H1 (cell line): ENCODE results near the gene TMEM108. TPM values are rescaled to one million over a fixed set of nuclear protein-coding genes. Genes with fewer than 3 reads are reported as not detected.

Experiments
- RBBP5 ChIP-seq: IDR thresholded peaks from 2 replicates; pipeline ENCODE4 v1.7.1; 2012; ENCODE audit warnings: low read depth, mild to moderate bottlenecking, inconsistent platforms, low read length, moderate library complexity, borderline replicate concordance
- RNF2 ChIP-seq: fragments of 200-900, 300-1000 bp; sonication (generic); IDR thresholded peaks from 2 replicates; pipeline ENCODE4 v1.7.1; 2016; ENCODE audit warnings: borderline replicate concordance, low read depth, mild to moderate bottlenecking, antibody characterized with exemption, low read length; ENCODE audit not compliant: poor library complexity, severe bottlenecking; ENCODE audit errors: missing control alignments
- SAP30 ChIP-seq: fragments of 300-600 bp; sonication (generic); IDR thresholded peaks from 2 replicates; pipeline ENCODE4 v1.7.1; 2012; ENCODE audit warnings: low read length, moderate library complexity, mild to moderate bottlenecking, inconsistent platforms; ENCODE audit not compliant: insufficient read depth, insufficient replicate concordance
- SP2 ChIP-seq: IDR thresholded peaks from 2 replicates; pipeline ENCODE4 v1.6.1; 2012; ENCODE audit warnings: mild to moderate bottlenecking, low read length, inconsistent platforms
- SP4 ChIP-seq: IDR thresholded peaks from 2 replicates; pipeline ENCODE4 v1.6.1; 2012; ENCODE audit warnings: low read length, inconsistent platforms
- TAF7 ChIP-seq: optimal IDR thresholded peaks from 2 replicates; pipeline ENCODE3; 2011; ENCODE audit warnings: low read depth, mild to moderate bottlenecking, inconsistent platforms, low read length, moderate library complexity, borderline replicate concordance
- polyA plus RNA-seq, 7 experiments: library from polyadenylated mRNA; depleted of rRNA in 3 of 7; stranded (reverse) in 5 of 7; unstranded in 2 of 7; fragments of >200 nt in 5 of 7; fragments of 200-250 nt in 2 of 7; gene quantifications; 1 replicate in 5 of 7; 2 replicates in 1 of 7; 4 replicates in 1 of 7; pipeline versions ENCODE4 v1.2.1 to v1.2.3, GENCODE V29; 2011 to 2013; ENCODE audit warnings: missing spikeins in 2 of 7, mixed read lengths in 2 of 7
- total RNA-seq: library from RNA; stranded (reverse); fragmentation: NEBNext Ultra II Directional; extraction: Animal tissue kit (Norgen Biotek cat#: 25700); gene quantifications from 2 replicates; pipeline ENCODE4 v1.2.1, GENCODE V29; 2021

The TMEM108 gene
- total and polyA plus RNA-seq, 2 of the 8 experiments (the other 6 are each of a cell fraction or from before 2014, with no cell fraction given): 14.3 to 16.2 TPM

DNA sequence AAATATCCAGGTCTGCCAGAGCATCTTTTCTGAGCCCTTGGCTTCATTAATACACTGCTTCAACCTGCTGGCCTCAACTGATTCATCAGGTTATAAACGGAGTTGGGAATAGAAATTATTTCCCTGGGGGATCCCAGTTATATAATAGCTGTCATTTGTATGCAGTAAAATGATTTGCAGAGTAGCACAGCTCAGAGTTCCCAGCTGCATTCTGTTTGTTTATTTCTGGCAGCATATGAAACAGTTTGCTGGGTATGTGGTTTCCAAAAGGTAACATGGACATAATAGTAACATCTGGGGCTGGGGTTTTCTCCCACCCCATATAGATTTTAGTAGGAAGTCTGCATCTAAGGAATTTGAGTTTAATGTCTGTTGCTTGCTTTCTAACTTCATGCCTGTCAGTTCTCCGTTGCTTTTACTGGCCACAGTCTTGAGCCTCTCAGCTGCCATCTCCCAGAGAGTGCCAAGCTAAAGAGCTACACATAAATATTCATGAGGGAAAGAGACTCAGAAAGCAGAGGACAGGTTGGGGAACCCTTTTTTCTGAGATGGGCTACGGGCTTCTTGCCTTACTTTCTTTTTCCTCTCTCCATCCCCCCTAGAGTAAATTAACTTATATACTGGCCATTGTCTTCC lies 124.6 kb downstream of the TMEM108 start (continued):
- TF ChIP-seq RBBP5: no peak
- TF ChIP-seq SP4: no peak
- no peak for TF ChIP-seq SP2
- TF ChIP-seq RNF2: no peak
- TF ChIP-seq TAF7: no peak
- TF ChIP-seq SAP30: no peak
